CD4-positive, alpha-beta T cell treated with Interleukin-4 for 4 hours (primary cell): ENCODE data around the gene ATF6B.

Experiments used
- DNase-seq: peaks from one replicate; pipeline ENCODE4 v3.0.0-alpha.2; 2020

ATF6B gene

DNA sequence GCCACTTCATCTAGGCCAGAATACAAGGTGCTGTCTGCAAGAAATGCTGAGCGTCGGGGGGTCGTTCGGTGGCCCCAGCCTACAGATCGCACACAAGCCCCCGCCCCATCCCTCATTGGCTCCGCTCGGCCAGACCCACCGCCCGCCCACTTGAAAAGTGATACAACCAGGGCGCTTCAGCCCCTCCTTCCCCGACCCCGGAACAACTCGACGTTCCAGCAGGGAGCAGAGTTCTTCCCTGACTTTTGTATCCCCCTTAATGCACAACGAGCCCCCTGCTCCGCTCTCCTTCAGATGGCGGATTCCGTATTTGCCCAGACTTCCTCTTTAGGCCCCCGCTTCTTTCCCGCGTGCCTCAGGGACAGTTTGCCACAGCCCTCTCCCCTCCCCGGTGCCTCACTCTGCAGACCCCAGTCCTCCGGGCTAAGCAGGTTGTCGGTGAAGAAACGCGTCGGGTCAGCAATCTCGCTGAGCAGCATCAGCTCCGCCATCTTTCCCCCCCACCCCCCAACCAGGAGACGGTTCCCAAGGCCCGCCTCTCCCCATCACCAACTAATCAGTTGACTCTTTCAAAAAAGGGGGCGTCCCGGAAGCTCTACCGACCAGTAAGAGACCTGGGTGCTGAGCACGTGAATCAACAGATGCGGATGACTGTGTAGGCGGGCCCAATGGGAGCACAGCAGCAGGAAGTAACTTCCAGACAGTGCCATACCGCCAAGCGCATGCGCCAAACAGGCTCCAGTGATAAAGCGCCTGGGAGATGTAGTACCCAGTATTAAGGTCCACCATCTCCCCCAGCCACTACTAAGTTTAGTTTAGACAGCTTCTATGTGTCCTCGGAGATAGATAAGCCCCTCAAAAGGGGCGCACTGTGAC lies at the start of gene ATF6B:
Gene ATF6B, minus strand, starts transcription at position 530 of the 876 bp plus-strand sequence. Its CDS starts 39 bp downstream, at position 491.
- peak; percentile 99 for DNase-seq

DNA sequence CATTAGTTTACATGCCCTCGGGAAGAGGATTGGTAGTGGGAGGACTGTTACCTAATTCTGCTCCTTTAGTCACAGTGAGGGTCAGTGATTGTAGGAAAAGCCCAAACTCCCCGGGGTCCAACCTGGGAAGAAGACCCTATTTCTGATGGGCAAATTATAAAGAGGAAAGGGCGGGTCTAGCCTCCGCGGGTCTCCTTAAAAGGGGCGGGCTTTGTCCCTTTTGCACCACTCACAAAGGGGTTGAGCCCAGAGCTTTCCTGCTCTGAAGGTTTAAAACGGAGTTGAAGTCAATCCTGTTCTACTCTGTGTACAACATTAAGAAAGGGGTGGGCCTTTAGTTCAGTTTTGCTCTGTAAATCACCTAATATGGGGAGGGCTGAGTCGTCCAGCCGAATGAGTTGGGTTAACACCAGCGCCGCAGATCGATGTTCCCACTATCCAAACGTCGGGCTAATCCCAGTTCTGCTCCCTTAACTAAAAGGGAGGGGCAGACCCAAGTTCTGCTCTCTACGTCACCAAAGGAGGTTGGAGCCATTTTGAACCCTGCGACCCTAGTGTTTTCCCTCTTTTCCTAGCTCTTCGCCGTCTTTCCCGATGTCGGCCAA lies 49.2 kb upstream of the ATF6B start:
- DNase-seq: peak; percentile 64

DNA sequence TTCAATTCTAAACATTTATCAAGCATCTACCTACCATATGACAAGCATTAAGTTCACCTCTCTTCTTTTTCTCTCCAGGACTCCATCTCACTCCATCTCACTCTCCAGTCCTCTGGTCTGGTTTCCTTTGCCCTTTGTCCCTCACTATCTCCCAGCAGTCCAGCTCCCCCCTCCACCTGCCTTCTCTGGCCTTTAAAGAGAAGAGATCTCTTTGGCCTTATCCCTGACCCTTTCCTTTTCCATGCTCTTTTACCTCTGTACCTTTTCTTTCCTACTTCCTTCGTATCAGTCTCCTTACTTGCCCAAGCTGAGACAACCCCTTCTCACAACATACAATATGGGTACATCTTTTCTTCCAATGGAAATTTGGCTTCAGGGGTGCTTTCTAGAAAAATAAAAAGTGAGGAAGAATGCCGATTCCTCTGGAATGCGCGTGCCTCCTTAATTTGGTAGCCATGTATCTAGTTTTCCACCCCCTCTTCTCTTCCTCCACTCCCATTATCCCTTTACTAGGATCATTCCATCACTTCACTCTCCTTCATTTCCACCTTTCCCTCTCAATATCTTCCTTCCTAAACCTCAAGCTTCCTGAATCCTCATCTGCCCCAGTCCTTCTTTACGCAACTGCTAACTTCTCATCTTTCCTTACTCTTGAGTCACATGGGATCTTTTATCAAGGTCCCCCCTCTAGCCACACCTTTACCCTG lies 48.6 kb upstream of the ATF6B start:
- DNase-seq: no peak

DNA sequence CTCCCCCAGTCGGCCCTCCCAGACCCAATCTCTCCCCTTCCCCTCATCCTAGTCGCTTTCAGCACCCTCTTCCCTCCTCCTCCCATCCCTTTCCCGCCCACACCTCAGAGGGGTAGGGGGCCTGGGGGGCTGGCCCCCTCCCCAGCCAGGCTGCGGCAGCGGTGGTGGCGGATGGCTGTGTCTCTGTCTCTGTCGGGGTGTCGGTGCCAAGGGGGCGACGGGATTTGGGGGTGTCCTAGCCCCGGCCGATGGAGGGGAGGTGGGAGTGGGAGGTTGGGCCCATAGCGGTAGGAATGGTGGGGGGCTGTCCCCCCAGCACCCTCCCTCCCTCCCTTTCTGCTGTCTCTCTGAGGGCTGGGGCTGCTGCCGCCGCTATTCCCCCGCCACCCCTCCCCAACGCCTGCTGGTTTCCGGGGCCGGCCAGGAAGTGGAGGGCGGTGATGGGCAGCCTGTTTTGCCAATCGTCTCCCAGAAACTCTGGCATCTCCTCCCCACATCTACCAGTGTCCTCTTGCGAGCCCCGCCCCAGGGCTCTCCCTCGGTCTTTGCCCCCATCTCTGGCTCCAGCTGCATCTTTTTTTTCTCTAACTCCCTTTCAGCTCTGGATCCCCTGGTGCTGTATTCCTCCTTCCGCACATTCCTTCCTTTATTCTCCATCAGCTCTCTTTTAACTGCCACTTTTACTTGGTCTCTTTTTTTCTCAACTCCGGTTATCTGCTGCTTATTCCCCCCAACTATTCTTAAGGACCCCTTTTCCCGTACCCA lies 47.8 kb upstream of the ATF6B start, which contains the start of gene AGPAT1:
Gene AGPAT1, minus strand, starts transcription at position 374 of the 765 bp plus-strand sequence. CDS start 4,588 bp downstream, outside the sequence.
- DNase-seq: peak; percentile 98

DNA sequence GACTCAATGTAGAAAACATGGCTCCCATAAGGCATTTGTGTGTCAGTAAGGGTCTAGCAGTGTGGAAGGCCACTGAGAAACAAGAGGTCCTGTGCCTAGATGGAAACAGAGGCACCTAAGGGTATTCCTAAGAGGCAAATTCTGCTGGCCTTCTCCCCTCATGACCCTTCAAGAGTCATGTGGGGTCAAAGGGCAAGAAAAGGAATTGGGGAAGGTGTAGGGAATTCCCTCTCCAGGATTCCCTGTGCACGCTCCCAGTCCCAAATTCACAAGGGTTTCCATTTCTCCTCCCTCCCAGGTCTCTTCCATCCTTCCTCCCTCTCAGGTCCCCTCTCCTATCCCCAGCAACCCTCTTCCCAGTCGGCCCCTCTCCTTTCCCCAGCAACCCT lies 47.3 kb upstream of the ATF6B start:
- DNase-seq: no peak

DNA sequence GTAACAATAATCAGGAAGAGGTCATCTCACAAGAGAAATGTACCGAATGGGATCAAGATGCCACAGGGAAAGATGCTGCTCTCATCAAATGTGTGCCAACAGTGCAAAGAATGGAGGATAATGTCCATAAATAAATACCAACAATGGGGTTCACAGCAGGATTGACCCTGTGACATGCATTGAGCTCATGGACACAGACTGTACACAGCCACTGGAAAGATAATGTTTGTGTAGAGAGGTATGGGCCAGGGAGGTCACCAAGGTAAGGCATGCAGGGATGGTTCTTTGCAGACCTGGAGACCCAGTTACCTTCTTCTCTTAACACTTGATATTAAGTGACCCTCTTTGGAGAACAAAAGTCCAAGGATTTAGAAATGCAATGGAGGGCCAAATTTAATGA lies 46.4 kb upstream of the ATF6B start:
- no peak for DNase-seq

DNA sequence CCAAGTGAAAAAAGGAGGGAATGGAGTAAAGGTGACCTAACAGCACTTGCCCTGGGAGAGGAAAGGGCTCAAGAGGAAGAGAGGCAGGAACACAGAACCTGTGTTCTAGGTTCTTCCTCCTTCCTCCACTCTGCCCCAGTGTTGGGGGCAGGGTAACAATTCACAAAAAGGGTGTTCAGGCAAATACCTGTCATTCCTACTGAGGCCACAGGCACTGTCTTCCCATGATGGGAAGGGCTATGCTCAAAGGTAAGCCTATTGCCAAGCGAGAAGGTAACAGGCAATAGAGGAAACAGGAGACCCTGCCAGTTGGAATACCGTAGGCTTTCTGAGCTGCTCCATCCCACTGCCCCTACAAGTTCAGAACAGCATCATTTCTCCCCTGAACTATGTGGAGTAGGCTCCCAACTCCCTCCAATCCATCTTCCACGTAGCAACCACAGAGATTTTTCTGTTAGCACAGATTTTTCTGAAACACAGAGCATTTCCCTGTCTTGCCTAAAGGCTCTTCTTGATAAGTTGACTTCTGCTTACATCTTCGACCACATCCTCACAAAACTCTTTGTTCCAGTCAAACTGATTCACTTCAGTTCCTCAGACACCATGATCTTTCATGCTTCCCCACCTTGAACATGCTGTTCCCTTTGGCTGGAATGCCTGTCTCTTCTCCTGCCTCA lies 45.1 kb upstream of the ATF6B start:
- DNase-seq: no peak

DNA sequence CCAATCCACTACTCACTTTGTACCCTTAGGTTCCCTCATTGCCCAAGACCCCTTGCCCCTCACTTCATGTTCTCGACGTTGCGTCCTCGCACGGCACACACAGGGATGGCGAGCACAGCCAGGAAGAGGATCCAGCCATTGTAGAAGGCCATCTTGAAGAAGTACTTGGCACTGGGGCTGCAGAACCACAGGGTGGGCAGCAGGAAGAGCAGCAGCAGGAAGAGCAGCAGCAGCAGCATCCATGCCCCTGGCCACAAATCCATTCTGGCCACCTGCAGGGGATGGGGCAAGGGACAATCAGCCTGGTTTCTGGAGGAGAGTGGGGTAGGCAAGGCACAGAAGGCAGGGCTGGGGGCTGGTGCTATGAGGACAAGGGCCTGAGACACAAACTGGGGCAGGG lies 43.2 kb upstream of the ATF6B start:
- DNase-seq: no peak

DNA sequence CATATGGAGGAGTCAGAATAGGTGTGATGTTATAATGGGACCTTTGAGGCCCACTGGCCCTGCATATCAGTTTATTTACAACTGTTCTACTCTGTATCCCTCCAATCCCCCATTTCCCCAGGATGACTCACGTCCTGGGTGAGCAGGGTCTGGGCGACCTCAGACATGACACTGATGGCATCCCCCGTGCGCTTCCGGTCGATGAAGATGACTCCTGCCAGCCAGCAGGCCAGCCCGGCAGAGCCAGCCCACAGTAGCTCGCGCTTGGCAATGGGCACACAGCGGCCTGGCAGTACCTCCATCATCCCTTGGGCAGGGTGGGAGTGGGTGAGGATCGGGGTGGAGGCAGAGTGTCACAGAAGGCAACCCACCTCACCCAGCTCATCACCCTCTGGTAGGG lies 42.2 kb upstream of the ATF6B start:
- no peak for DNase-seq

DNA sequence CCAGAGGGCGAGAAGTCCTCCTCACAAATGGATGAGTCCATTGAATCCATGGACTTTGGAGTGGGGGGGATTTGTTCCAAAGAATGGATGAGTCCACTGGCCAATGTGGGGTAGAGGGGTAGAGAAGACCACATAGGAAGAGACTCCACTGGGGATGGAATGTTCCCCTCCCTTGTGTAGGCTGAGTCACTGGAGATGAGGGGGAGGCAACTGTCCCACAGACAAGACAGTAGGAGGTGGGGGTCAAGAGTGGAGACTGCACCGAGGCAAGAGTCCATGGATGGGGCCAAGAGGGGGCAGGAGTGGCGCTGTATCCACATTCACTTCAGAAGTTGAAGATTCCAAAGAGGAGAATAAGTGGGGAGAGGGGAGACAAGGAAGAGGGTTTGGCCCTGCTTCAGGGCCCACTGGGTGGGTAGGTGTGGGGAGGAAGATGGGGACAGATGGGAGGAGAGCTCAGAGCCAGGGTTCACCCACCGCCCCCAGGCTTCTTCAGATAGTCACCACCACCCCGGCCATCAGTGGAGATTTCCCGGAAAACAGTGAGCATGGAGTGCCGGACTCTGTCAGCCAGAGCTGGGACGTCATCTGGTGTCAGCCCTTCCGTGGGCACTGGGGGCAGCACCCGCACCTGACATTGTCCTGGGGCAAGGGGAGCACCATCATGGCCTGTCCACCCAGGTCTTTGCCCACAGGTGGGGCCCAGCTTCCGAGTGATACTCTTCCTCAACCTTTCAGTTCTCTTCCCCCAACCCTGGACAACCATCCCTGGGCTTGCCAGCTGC lies 41.0 kb upstream of the ATF6B start:
- DNase-seq: no peak

DNA sequence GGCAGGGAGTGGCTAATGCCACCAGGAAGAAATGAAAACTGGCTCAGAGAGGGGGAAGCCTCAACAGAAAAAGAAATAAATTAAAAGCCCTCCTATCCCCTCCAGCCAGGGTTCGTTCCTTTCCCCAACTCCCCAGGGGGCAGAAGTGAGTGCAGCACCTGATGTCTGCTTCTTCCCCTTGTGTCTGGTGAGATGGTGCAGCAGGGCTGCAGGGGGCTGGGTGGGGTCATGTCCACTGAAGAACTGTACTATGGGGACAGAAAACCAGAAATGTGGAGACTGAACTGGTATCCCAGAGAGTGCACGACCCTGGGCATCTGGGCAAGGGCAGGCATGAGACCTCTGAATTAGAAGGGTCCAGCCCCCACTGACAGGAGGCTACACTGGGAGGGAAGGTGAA lies 40.3 kb upstream of the ATF6B start:
- DNase-seq: no peak

DNA sequence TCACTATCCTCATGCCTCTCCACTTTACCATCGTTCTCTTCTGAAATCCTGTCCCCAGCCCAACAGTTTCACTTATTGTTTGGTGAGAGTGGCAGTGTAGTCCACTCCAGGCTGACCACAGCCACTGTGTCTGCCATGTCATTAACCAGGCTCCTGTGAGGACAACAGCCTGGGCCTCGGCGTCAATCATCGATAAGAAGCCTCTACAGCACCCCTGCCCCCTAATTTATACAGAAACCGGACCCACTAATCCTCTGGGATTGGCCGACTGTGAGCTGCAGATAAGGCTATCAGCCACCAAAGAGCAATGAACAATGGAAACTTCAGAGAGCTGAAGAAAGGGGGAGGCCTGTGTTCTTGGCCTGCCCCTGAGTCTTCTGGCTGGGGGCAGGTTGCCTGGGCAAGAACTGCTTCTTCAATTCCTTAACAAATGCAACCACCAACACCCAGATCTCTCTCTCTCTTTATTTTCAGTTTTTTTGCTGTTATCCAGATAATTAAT lies 39.8 kb upstream of the ATF6B start:
- no peak for DNase-seq

DNA sequence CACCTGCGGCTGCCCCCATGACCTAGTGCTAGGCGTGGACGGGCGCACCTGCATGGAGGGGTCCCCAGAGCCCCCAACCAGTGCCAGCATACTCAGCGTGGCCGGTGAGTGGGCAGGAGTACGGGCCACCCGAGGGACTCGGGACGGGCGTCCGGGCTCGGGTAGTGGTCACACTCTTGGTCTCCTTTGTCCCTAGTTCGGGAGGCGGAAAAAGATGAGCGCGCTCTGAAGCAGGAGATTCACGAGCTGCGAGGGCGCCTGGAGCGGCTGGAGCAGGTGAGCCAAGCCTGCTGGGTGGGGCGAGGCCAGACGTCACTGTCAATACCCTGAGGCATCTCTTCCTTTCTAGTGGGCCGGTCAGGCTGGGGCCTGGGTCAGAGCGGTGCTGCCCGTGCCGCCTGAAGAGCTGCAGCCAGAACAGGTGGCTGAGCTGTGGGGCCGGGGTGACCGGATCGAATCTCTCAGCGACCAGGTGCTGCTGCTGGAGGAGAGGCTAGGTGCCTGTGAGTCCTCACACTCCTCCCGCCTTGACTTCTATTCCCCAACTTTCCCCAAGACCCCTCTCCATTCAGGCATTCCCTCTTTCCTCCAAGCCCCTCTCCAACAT lies 39.2 kb upstream of the ATF6B start:
- DNase-seq: no peak

DNA sequence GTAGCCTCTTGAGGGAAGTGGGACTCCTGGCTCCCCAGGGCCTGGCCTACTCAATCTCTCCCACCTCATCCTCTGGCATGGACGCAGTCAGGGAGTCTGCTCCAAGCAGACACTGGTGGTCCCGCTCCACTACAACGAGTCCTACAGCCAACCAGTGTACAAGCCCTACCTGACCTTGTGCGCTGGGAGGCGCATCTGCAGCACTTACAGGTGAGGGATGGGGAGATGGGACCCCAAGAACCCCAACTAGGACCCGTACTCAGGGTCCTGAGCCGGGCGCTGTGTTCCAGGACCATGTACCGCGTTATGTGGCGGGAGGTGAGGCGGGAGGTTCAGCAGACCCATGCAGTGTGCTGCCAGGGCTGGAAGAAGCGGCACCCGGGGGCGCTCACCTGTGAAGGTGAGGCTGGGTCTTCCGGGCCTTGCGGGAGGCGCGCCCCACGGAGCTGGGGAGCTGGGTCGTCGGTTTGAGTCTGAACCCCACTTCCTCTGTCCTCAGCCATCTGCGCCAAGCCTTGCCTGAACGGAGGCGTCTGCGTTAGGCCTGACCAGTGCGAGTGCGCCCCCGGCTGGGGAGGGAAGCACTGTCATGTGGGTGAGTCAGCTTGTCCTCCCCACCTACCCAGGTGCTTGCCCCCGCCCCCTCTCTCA lies 38.5 kb upstream of the ATF6B start:
- no peak for DNase-seq

DNA sequence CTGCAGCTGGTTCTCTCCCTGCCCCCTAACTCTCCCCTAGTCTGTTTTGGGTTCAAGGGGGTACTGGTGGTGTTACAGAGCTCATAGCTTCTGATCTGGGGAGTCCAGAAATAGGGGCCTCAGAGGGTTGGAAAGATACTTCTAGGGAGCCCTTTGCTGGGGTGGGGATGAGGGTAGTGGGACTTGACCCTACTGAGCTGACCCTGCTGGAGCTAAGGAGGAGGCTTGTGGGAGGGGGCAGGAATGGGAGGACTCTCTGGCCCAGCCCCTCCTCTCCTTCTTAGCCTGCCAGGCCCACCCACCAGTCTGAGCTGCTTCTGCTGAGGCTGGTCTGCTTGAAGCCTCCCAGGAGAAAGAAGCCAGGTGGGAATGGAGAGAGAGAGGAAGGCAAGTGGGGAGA lies 36.2 kb upstream of the ATF6B start, which contains the start of gene EGFL8:
Gene EGFL8, plus strand, starts transcription at position 301 of the 400 bp plus-strand sequence. CDS start 1,571 bp downstream, outside the sequence.
- DNase-seq: no peak

DNA sequence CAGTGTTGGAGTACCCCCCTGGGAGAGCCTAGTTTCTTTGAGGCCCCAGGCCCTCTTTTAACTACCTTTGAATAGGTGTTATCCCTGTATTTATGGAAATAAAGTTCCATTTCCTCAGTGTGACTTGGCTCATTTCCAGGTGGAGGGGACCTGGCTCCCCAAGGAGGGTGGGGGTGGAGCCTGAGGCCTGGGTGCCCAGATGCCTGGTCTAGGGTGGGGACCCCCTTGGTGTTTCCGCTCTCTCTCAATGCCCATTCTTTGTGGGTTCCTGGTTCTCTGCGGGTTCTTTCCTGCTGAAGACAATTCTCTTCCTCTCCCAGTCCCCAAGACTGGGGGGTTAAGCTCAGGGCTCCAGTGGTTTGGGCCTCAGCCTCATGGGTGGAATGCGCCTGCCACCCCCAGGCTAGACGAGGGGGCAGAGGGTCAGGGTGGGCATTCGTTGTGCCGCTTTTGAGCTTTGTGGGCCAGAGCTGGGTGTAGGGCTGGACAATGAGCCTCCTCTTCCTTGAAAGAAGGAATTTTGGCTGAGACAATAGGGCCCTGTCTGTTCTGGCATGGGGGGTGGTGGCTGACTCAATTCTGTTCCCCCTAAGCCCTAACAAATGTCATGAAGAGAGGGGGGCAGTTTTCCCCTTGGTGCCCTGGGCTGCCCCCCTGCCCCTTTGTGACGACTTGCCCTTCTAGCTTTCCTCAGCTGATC lies 35.7 kb upstream of the ATF6B start:
- DNase-seq: no peak

DNA sequence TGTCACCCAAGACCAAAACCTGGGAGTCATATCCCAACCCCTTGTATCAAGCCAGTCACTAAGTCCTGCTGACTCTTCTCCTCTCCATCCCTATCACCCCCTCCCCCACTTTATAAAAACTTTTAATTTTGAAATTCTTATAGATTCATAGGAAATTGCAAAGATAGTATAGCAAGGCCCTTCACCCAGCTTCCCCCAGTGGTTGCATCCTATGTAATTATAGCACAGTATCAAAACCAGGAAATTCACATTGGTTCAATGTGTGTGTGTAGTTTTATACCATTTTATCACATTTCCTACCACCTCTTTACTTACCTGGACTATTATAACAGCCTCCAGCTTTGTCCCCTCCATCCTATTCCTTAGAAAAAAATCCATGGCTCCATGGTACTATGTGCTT lies 30.0 kb upstream of the ATF6B start:
- no peak for DNase-seq

DNA sequence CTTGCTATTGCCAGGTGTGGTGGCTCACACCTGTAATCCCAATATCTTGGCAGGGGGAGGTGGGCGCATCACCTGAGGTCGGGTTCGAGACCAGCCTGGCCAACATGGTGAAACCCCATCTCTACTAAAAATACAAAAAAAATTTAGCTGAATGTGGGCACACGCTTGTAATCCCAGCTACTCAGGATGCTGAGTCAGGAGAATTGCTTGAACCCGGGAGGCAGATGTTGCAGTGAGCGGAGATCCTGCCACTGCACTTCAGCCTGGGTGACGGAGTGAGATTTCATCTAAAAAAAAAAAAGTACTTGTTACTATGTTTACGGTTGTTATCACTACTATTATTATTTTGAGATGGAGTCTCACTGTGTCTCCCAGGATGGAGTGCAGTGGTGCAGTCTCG lies 28.8 kb upstream of the ATF6B start:
- no peak for DNase-seq

DNA sequence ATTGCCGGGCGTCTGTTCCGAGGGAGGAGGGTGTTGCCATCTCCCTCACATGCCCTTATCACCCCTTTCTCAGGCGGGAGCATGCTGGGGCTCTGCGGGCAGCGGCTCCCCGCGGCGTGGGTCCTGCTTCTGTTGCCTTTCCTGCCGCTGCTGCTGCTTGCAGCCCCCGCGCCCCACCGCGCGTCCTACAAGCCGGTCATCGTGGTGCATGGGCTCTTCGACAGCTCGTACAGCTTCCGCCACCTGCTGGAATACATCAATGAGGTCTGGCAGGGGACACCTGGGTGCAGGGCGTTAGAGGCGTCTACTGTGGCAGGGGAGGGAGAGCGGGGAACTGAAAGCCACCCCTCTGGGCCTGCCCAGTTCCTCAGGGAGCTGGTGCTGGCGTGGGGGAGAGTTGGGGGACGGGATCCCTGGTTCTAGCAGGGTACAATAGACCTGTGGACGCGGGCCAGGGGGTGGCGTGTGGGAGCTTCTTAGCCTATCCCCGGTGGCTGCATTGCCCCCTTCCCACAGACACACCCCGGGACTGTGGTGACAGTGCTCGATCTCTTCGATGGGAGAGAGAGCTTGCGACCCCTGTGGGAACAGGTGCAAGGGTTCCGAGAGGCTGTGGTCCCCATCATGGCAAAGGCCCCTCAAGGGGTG lies 26.6 kb upstream of the ATF6B start:
- peak; percentile 68 for DNase-seq
